Hepatocyte (in vitro differentiated cells): ENCODE measurements around the gene TBXAS1.

Source experiments
- CTCF ChIP-seq: fragments of 200-600 bp; sonication (generic); IDR thresholded peaks from 2 replicates; pipeline ENCODE4 v1.5.1; 2016; ENCODE audit warnings: antibody characterized with exemption, mild to moderate bottlenecking; ENCODE audit not compliant: poor library complexity
- EZH2 ChIP-seq: fragments of 200-600 bp; sonication (generic); IDR thresholded peaks from 2 replicates; pipeline ENCODE4 v1.6.1; 2016; ENCODE audit warnings: antibody characterized with exemption, mild to moderate bottlenecking, borderline replicate concordance
- EZH2phosphoT487 ChIP-seq: fragments of 200-600 bp; sonication (generic); IDR thresholded peaks from one replicate; pipeline ENCODE4 v1.6.1; 2018; ENCODE audit warnings: antibody characterized with exemption, mild to moderate bottlenecking, low read depth, moderate library complexity; ENCODE audit not compliant: unreplicated experiment, severe bottlenecking

GRCh38 chr7:139813689-139814088, 15.4 kb upstream of the TBXAS1 start:
- no peak for TF ChIP-seq CTCF
- TF ChIP-seq EZH2phosphoT487: no peak
- TF ChIP-seq EZH2: no peak
